ENCODE measurements around the gene HPCAL1. TPM values are rescaled to one million over a fixed set of nuclear protein-coding genes. Genes with fewer than 3 reads are reported as not detected.

Gene HPCAL1
- total and polyA plus RNA-seq, 4 donors = 28.2 to 159 (median 95.0) TPM

- Histone ChIP-seq H3K27me3 (ENCODE audit: control insufficient read depth, insufficient read depth, low read length) (no peaks in the 10 kb centered on the region), H3K4me3 (ENCODE audit: low read depth, low read length) (no peak overlapping the region), H3K36me3 (ENCODE audit: control insufficient read depth, insufficient read depth, low read length) (no peaks in the 10 kb centered on the region), H3K27ac (ENCODE audit: low read depth, low read length) (peak overlapping the region; percentile 29), H3K9me3 (ENCODE audit: control insufficient read depth, insufficient read depth, low read length) (no peaks in the 10 kb centered on the region), H3K4me1 (ENCODE audit: control insufficient read depth, insufficient read depth, low read length) (peaks cover 39% of the 10 kb centered on the region)
- DNase-seq (ENCODE audit: low read depth in 4 of 6, low spot score in 6 of 6) = no peak
- 80% methylated on average over 15 of the region's 22 CpGs for WGBS (ENCODE audit: insufficient coverage)
Measured at GRCh38 chr2:10300997-10301940, 1.4 kb upstream of the HPCAL1 start.

GRCh38 chr2:10301941-10302478, 694 bp upstream of the HPCAL1 start:
- Histone ChIP-seq H3K4me1 (ENCODE audit: control insufficient read depth, insufficient read depth, low read length) (peaks cover 39% of the 10 kb centered on the region), H3K36me3 (ENCODE audit: control insufficient read depth, insufficient read depth, low read length) (no peaks in the 10 kb centered on the region), H3K9me3 (ENCODE audit: control insufficient read depth, insufficient read depth, low read length) (no peaks in the 10 kb centered on the region), H3K4me3 (ENCODE audit: low read depth, low read length) (peak overlapping the region; percentile 35), H3K27ac (ENCODE audit: low read depth, low read length) (peak overlapping the region; percentile 79), H3K27me3 (ENCODE audit: control insufficient read depth, insufficient read depth, low read length) (no peaks in the 10 kb centered on the region)
- DNase-seq (ENCODE audit: low read depth in 4 of 6, low spot score in 6 of 6) = peak in 2 of 6 donors; percentile 71 to 75
- WGBS (ENCODE audit: insufficient coverage) = 7% methylated on average over 28 of the region's 29 CpGs

- H3K27me3 ChIP-seq (ENCODE audit: control insufficient read depth, insufficient read depth, low read length) = no peaks in the 10 kb centered on the region
- peak overlapping the region; percentile 61 for H3K4me3 ChIP-seq (ENCODE audit: low read depth, low read length)
- WGBS (ENCODE audit: insufficient coverage) = under 1% methylated on average over 48 of the region's 48 CpGs
- H3K27ac ChIP-seq (ENCODE audit: low read depth, low read length) = no peak overlapping the region
- H3K9me3 ChIP-seq (ENCODE audit: control insufficient read depth, insufficient read depth, low read length) = no peaks in the 10 kb centered on the region
- H3K36me3 ChIP-seq (ENCODE audit: control insufficient read depth, insufficient read depth, low read length) = no peaks in the 10 kb centered on the region
- peaks cover 39% of the 10 kb centered on the region for H3K4me1 ChIP-seq (ENCODE audit: control insufficient read depth, insufficient read depth, low read length)
- peak in 1 of 6 donors; percentile 70 for DNase-seq (ENCODE audit: low read depth in 4 of 6, low spot score in 6 of 6)
Measured at GRCh38 chr2:10303181-10303693, 533 bp downstream of the HPCAL1 start.

- H3K27ac ChIP-seq (ENCODE audit: low read depth, low read length) = peak overlapping the region; percentile 58
- under 1% methylated on average over 50 of the region's 53 CpGs for WGBS (ENCODE audit: insufficient coverage)
- H3K4me3 ChIP-seq (ENCODE audit: low read depth, low read length) = peak overlapping the region; percentile 61
- H3K36me3 ChIP-seq (ENCODE audit: control insufficient read depth, insufficient read depth, low read length) = no peaks in the 10 kb centered on the region
- H3K27me3 ChIP-seq (ENCODE audit: control insufficient read depth, insufficient read depth, low read length) = no peaks in the 10 kb centered on the region
- peaks cover 39% of the 10 kb centered on the region for H3K4me1 ChIP-seq (ENCODE audit: control insufficient read depth, insufficient read depth, low read length)
- no peaks in the 10 kb centered on the region for H3K9me3 ChIP-seq (ENCODE audit: control insufficient read depth, insufficient read depth, low read length)
- DNase-seq (ENCODE audit: low read depth in 4 of 6, low spot score in 6 of 6) = peak in 2 of 6 donors; percentile 78
Measured at GRCh38 chr2:10303694-10304378, 1.1 kb downstream of the HPCAL1 start.

- Histone ChIP-seq H3K27ac (ENCODE audit: low read depth, low read length) (peak overlapping the region; percentile 58), H3K36me3 (ENCODE audit: control insufficient read depth, insufficient read depth, low read length) (no peaks in the 10 kb centered on the region)
Measured at GRCh38 chr2:10304458-10305253, 2.0 kb downstream of the HPCAL1 start.

GRCh38 chr2:10305254-10305635, 2.5 kb downstream of the HPCAL1 start:
- peak overlapping the region; percentile 50 for H3K27ac ChIP-seq (ENCODE audit: low read depth, low read length)
- H3K36me3 ChIP-seq (ENCODE audit: control insufficient read depth, insufficient read depth, low read length) = no peaks in the 10 kb centered on the region
- no peaks in the 10 kb centered on the region for H3K9me3 ChIP-seq (ENCODE audit: control insufficient read depth, insufficient read depth, low read length)
- peaks cover 39% of the 10 kb centered on the region for H3K4me1 ChIP-seq (ENCODE audit: control insufficient read depth, insufficient read depth, low read length)
- 25% methylated on average over 2 of the region's 4 CpGs for WGBS (ENCODE audit: insufficient coverage)
- no peak overlapping the region for H3K4me3 ChIP-seq (ENCODE audit: low read depth, low read length)
- H3K27me3 ChIP-seq (ENCODE audit: control insufficient read depth, insufficient read depth, low read length) = no peaks in the 10 kb centered on the region
- DNase-seq (ENCODE audit: low read depth in 4 of 6, low spot score in 6 of 6) = no peak

More at GRCh38 chr2:10304458-10305253, 2.0 kb downstream of the HPCAL1 start:
- Histone ChIP-seq H3K4me3 (ENCODE audit: low read depth, low read length) (peak overlapping the region; percentile 61), H3K27me3 (ENCODE audit: control insufficient read depth, insufficient read depth, low read length) (no peaks in the 10 kb centered on the region), H3K4me1 (ENCODE audit: control insufficient read depth, insufficient read depth, low read length) (peaks cover 39% of the 10 kb centered on the region), H3K9me3 (ENCODE audit: control insufficient read depth, insufficient read depth, low read length) (no peaks in the 10 kb centered on the region)
- WGBS (ENCODE audit: insufficient coverage) = 17% methylated on average over 26 of the region's 28 CpGs
- peak in 2 of 6 donors; percentile 30 to 55 for DNase-seq (ENCODE audit: low read depth in 4 of 6, low spot score in 6 of 6)

- peak in 1 of 6 donors; percentile 21 for DNase-seq (ENCODE audit: low read depth in 4 of 6, low spot score in 6 of 6)
- no peaks in the 10 kb centered on the region for H3K36me3 ChIP-seq (ENCODE audit: control insufficient read depth, insufficient read depth, low read length)
- peaks cover 39% of the 10 kb centered on the region for H3K4me1 ChIP-seq (ENCODE audit: control insufficient read depth, insufficient read depth, low read length)
- H3K27me3 ChIP-seq (ENCODE audit: control insufficient read depth, insufficient read depth, low read length) = no peaks in the 10 kb centered on the region
- H3K4me3 ChIP-seq (ENCODE audit: low read depth, low read length) = no peak overlapping the region
- WGBS (ENCODE audit: insufficient coverage) = 75% methylated on average over 6 of the region's 10 CpGs
- H3K9me3 ChIP-seq (ENCODE audit: control insufficient read depth, insufficient read depth, low read length) = no peaks in the 10 kb centered on the region
- H3K27ac ChIP-seq (ENCODE audit: low read depth, low read length) = no peak overlapping the region
Measured at GRCh38 chr2:10305715-10306114, 3.0 kb downstream of the HPCAL1 start.

GRCh38 chr2:10306901-10307463, 4.3 kb downstream of the HPCAL1 start:
- Histone ChIP-seq H3K9me3 (ENCODE audit: control insufficient read depth, insufficient read depth, low read length) (no peaks in the 10 kb centered on the region), H3K4me1 (ENCODE audit: control insufficient read depth, insufficient read depth, low read length) (peaks cover 33% of the 10 kb centered on the region), H3K4me3 (ENCODE audit: low read depth, low read length) (no peak overlapping the region), H3K27me3 (ENCODE audit: control insufficient read depth, insufficient read depth, low read length) (no peaks in the 10 kb centered on the region), H3K36me3 (ENCODE audit: control insufficient read depth, insufficient read depth, low read length) (no peaks in the 10 kb centered on the region), H3K27ac (ENCODE audit: low read depth, low read length) (no peak overlapping the region)
- no peak for DNase-seq (ENCODE audit: low read depth in 4 of 6, low spot score in 6 of 6)
- 92% methylated on average over 1 of the region's 4 CpGs for WGBS (ENCODE audit: insufficient coverage)

Measured in spinal cord (tissue), 10 donors.